HepG2 (cell line): ENCODE data around the gene COLGALT1. TPM values are rescaled to one million over a fixed set of nuclear protein-coding genes. Genes with fewer than 3 reads are reported as not detected.

Experiments used
- ATAC-seq: fragments of 200-7000 bp; cut with Tn5 transposase; 3 replicates; pipeline ENCODE4 v1.9.1; 2020; ENCODE audit warnings: mild to moderate bottlenecking, moderate library complexity
- BruUV-seq: library from RNA; stranded (reverse); fragments of 400-500 nt; replicated peaks from 2 replicates; lab custom pipeline; 2021; lab: Mats Ljungman, UMichigan
- CTCF ChIA-PET: fragments of 300-600 bp; formaldehyde crosslinking; extraction: SDS; loops from one replicate; lab custom pipeline; 2021; ENCODE audit warnings: low total read pairs, inconsistent platforms, low intra/inter-chr PET ratio; lab: Yijun Ruan, JAX
- POLR2A ChIA-PET: fragments of 350-600 bp; sonication (Branson Sonifier 250); formaldehyde crosslinking; loops from one replicate; lab custom pipeline; 2020; ENCODE audit warnings: antibody characterized with exemption, inconsistent platforms; lab: Yijun Ruan, JAX
- DNase-seq: peaks from one replicate; pipeline ENCODE4 v3.0.0-alpha.2; 2015; ENCODE audit warnings: low spot score
- FAIRE-seq: peaks from 3 replicates; lab custom pipeline; 2011; peaks lifted over from hg19 to GRCh38; lab: Jason Lieb, UNC
- H2AFZ ChIP-seq: one replicate; pipeline ENCODE4 v1.6.1; 2011; ENCODE audit warnings: low read length, inconsistent platforms
- H3K27ac ChIP-seq: fragments of 300-600 bp; 3 replicates; pipeline ENCODE4 v1.8.0; 2011; ENCODE audit warnings: mixed run types, mild to moderate bottlenecking, mixed read lengths, low read length, inconsistent platforms; ENCODE audit not compliant: insufficient read depth; ENCODE audit errors: extremely low read length
- H3K27me3 ChIP-seq, 2 experiments: fragments of 200-600 bp in 1 of 2; 2 replicates in 1 of 2; 3 replicates in 1 of 2; pipeline versions ENCODE4 v1.6.0 to v1.8.0; 2011; ENCODE audit warnings: low read length in 2 of 2, mild to moderate bottlenecking in 2 of 2, moderate library complexity in 2 of 2, inconsistent platforms in 1 of 2; ENCODE audit not compliant: insufficient read depth in 2 of 2, control insufficient read depth in 1 of 2
- H3K36me3 ChIP-seq, 2 experiments: fragments of 200-600 bp in 1 of 2; replicated peaks in 1 of 2; 2 replicates in 1 of 2; 3 replicates in 1 of 2; pipeline versions ENCODE4 v1.5.1 to v1.8.0; 2011; ENCODE audit warnings: low read length in 2 of 2, inconsistent platforms in 1 of 2; ENCODE audit not compliant: insufficient read depth in 2 of 2, control insufficient read depth in 1 of 2
- H3K4me1 ChIP-seq: 2 replicates; pipeline ENCODE4 v1.5.1; 2012; ENCODE audit warnings: low read length, inconsistent platforms; ENCODE audit not compliant: insufficient read depth
- H3K4me2 ChIP-seq: 2 replicates; pipeline ENCODE4 v1.6.0; 2011; ENCODE audit warnings: low read depth, low read length, inconsistent platforms
- H3K4me3 ChIP-seq, 3 experiments: fragments of 200-600 bp in 1 of 3; sonication (generic), shearing (Covaris generic) in 1 of 3; replicated peaks in 1 of 3; 2 replicates each; pipeline ENCODE4 v1.5.1; 2011 to 2016; ENCODE audit warnings: low read length in 3 of 3, inconsistent platforms in 2 of 3, low read depth in 2 of 3, mild to moderate bottlenecking in 2 of 3, control low read depth in 1 of 3, mixed read lengths in 1 of 3; ENCODE audit not compliant: insufficient read depth in 1 of 3
- H3K79me2 ChIP-seq: one replicate; pipeline ENCODE4 v1.6.1; 2011; ENCODE audit warnings: low read length, inconsistent platforms; ENCODE audit not compliant: insufficient read depth
- H3K9ac ChIP-seq: 2 replicates; pipeline ENCODE4 v1.6.0; 2011; ENCODE audit warnings: mild to moderate bottlenecking, low read depth, low read length, inconsistent platforms; ENCODE audit not compliant: insufficient read depth
- H3K9me3 ChIP-seq: 2 replicates; pipeline ENCODE4 v1.5.1; 2012; ENCODE audit warnings: mild to moderate bottlenecking, low read length
- H4K20me1 ChIP-seq: 2 replicates; pipeline ENCODE4 v1.6.0; 2011; ENCODE audit warnings: inconsistent platforms, mild to moderate bottlenecking, low read length, moderate library complexity; ENCODE audit not compliant: insufficient read depth
- CBX1 ChIP-seq: IDR thresholded peaks from one replicate; pipeline ENCODE4 v1.6.1; 2016; ENCODE audit warnings: antibody characterized with exemption, low read depth
- HMGA1 ChIP-seq: sonication (generic); formaldehyde crosslinking; conservative IDR thresholded peaks from 2 replicates; pipeline ENCODE4 v1.4.0; 2020; ENCODE audit warnings: missing genetic modification reagents
- ZNF142 ChIP-seq: sonication (generic); formaldehyde crosslinking; IDR thresholded peaks from 2 replicates; pipeline ENCODE4 v1.4.0; 2020; ENCODE audit warnings: missing genetic modification reagents
- ZNF629 ChIP-seq: sonication (generic); formaldehyde crosslinking; conservative IDR thresholded peaks from 2 replicates; pipeline ENCODE4 v1.5.0; 2020; ENCODE audit warnings: missing genetic modification reagents
- WGBS: methylation state at CpG from one replicate; pipeline ENCODE4 v1.1.6; 2017; ENCODE audit warnings: low lambda C conversion rate; 5-methylcytosine and 5-hydroxymethylcytosine counted together
- in situ Hi-C: cut with HindIII; loops from 2 replicates; pipeline ENCODE4 v1.10.0; 2017; ENCODE audit warnings: low pct_unique_long_range_greater_than_20kb; ENCODE audit not compliant: extremely low pct_ligation_motif_present
- intact Hi-C: fragments of 100-400 bp; cut with micrococcal nuclease; formaldehyde crosslinking; loops from one replicate; pipeline ENCODE4 v1.10.0; 2022; ENCODE audit not compliant: unreplicated experiment
- polyA plus RNA-seq, 8 experiments: library from polyadenylated mRNA; depleted of rRNA in 3 of 8; stranded (reverse) in 7 of 8; unstranded in 1 of 8; fragments of >200 nt; fragmentation: Illumina TruSeq in 4 of 8; extraction: Trizol in 4 of 8; gene quantifications; 2 replicates each; pipeline versions ENCODE4 v1.2.1 to v1.2.3, GENCODE V29; 2011 to 2016; ENCODE audit warnings: low read depth in 4 of 8, missing spikeins in 1 of 8, mixed read lengths in 1 of 8; ENCODE audit not compliant: insufficient read depth in 1 of 8
- total RNA-seq, 5 experiments: library from RNA; depleted of rRNA; stranded (reverse); fragments of >200 nt; fragmentation: Illumina TruSeq; extraction: Trizol; gene quantifications; 2 replicates each; pipeline ENCODE4 v1.2.3, GENCODE V29; 2016; ENCODE audit warnings: low read depth in 1 of 5

Gene COLGALT1
- total and polyA plus RNA-seq, 2 of the 13 experiments (the other 11 are each of a cell fraction or from before 2014, with no cell fraction given) = 58.0 to 211 TPM

- Histone ChIP-seq H3K27me3 (peaks cover 0 to 27% of the 10 kb centered on the region in 2 experiments; a peak in 3 of 5 replicates), H4K20me1 (no peaks in the 10 kb centered on the region), H3K4me2 (no peak overlapping the region), H2AFZ (no peak overlapping the region), H3K79me2 (no peaks in the 10 kb centered on the region), H3K4me3 (no peak overlapping the region), H3K9me3 (no peaks in the 10 kb centered on the region), H3K36me3 (no peaks in the 10 kb centered on the region), H3K4me1 (peaks cover 22% of the 10 kb centered on the region), H3K27ac (no peak overlapping the region), H3K9ac (no peak overlapping the region)
- intact Hi-C loops (no loop called here), in situ Hi-C loops (no loop called here)
- CTCF ChIA-PET = no interaction called here
- no TSS peak for BruUV-seq
- TF ChIP-seq ZNF142 (CRISPR knock-in tag) = no peak
- TF ChIP-seq HMGA1 (CRISPR knock-in tag) = no peak
- peak; percentile 55; the same call in 1 of the 2 replicates for TF ChIP-seq ZNF629
- TF ChIP-seq CBX1 = no peak
- WGBS = 30% methylated on average over 7 of the region's 7 CpGs
- ATAC-seq (no peak), DNase-seq (no peak), FAIRE-seq (no peak)
- POLR2A ChIA-PET = no interaction called here
Measured at GRCh38 chr19:17532557-17532956, 22.9 kb upstream of the COLGALT1 start.
